ENCODE data around the gene OR10H1. TPM values are rescaled to one million over a fixed set of nuclear protein-coding genes. Genes with fewer than 3 reads are reported as not detected.
"Not testable (repeated sequence)": the region's sequence is repeated elsewhere in the genome, so short reads cannot be mapped to it uniquely, and the experiment has no call there.

OR10H1 gene
- total RNA-seq, 6 donors from 2014 or later = not detected

DNA sequence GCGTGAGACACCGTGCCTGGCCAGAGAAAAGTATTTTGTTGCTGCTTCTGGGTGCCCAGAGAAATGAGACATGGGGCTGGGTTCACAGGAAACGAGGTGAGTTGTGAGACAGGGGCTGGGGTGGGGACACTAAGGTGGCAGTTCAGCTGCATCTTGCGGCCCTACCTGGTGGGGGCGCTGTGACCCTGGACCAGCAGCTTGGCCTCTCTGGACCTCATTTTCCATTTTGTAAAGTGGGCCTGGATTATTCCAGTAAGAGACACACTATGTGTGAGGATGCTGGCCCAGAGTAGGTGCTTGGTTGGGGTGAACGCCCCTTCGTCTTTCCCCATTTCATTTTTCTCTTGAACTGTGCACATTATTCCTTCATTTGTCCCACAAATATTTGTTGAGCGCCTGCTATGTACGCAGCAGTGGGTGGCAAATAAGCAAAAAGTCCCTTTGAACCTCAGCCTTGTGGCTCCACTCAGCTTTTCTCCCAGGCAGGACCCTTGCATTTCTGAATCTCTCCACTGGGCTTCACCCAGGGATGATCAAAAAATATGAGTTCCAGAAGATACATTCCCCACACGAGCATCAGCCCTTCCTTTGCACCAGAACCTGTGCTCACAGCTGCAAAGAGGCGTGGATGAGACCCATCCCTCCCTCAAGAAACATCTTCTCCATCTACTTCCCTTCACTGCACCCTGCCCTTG lies 26.6 kb upstream of the OR10H1 start:
- ATAC-seq (ENCODE audit: low FRiP score in 2 of 2) = no peak
- 67 to 68% methylated on average over 8 to 10 of the region's 11 CpGs for WGBS, 2 donors
- H3K4me3 ChIP-seq = no peak overlapping the region

DNA sequence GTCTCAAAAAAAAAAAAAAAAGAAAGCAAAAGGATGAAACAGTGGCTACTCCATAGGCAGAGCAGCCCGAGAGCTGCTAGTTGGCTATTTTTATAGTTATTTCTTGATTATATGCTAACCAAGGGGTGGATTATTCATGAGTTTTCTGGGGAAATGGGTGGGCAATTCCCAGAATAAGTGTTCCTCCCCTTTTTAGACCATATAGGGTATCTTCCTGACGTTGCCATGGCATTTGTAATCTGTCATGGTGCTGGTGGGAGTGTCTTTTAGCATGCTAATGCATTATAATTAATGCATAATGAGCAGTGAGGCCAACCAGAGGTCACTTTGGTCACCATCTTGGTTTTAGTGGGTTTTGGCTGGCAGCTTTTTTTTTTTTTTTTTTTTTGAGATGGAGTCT lies 25.4 kb upstream of the OR10H1 start:
- DNase-seq (no peak), ATAC-seq (ENCODE audit: low FRiP score in 2 of 2) (no peak)
- Histone ChIP-seq H3K9me3 (no peaks in the 10 kb centered on the region), H3K4me3 (no peak overlapping the region), H3K27ac (no peak overlapping the region), H3K4me1 (peaks cover 5 to 17% (median 7%) of the 10 kb centered on the region in 4 donors), H3K27me3 (no peaks in the 10 kb centered on the region), H3K36me3 (no peaks in the 10 kb centered on the region)
- TF ChIP-seq POLR2A (IDR thresholded peaks at IDR 0.05) = no peak
- no peak for TF ChIP-seq POLR2AphosphoS5 (IDR thresholded peaks at IDR 0.05)
- no peak for TF ChIP-seq EP300 (IDR thresholded peaks at IDR 0.05)
- TF ChIP-seq, protein P1, sequence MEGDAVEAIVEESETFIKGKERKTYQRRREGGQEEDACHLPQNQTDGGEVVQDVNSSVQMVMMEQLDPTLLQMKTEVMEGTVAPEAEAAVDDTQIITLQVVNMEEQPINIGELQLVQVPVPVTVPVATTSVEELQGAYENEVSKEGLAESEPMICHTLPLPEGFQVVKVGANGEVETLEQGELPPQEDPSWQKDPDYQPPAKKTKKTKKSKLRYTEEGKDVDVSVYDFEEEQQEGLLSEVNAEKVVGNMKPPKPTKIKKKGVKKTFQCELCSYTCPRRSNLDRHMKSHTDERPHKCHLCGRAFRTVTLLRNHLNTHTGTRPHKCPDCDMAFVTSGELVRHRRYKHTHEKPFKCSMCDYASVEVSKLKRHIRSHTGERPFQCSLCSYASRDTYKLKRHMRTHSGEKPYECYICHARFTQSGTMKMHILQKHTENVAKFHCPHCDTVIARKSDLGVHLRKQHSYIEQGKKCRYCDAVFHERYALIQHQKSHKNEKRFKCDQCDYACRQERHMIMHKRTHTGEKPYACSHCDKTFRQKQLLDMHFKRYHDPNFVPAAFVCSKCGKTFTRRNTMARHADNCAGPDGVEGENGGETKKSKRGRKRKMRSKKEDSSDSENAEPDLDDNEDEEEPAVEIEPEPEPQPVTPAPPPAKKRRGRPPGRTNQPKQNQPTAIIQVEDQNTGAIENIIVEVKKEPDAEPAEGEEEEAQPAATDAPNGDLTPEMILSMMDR (IDR thresholded peaks at IDR 0.05) = no peak
- 69 to 70% methylated on average over 2 of the region's 2 CpGs for WGBS, 2 donors

More for the DNA sequence above, 26.6 kb upstream of the OR10H1 start:
- Histone ChIP-seq H3K27ac (no peak overlapping the region), H3K27me3 (no peaks in the 10 kb centered on the region), H3K36me3 (no peaks in the 10 kb centered on the region), H3K9me3 (no peaks in the 10 kb centered on the region), H3K4me1 (peaks cover 0 to 15% (median 6%) of the 10 kb centered on the region in 4 donors)
- DNase-seq = no peak
- no peak for TF ChIP-seq POLR2AphosphoS5 (IDR thresholded peaks at IDR 0.05)
- TF ChIP-seq, protein P1 (IDR thresholded peaks at IDR 0.05) = peak in 1 of 6 experiments; percentile 5

DNA sequence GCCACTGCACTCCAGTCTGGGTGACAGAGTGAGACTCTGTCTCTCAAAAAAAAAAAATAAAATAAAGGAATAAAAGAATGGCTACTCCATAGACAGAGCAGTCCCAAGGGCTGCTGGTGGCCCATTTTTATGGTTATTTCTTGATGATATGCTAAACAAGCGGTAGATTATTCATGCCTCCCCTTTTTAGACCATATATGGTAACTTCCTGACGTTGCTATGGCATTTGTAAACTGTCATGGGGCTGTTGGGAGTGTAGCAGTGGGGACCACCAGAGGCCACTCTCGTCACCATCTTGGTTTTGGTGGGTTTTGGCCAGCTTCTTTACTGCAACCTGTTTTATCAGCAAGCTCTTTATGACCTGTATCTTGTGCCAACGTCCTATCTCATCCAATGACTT lies 24.4 kb upstream of the OR10H1 start:
- WGBS, 2 donors = 66 to 79% methylated on average over 4 of the region's 4 CpGs
- not testable (repeated sequence) for H3K27me3 ChIP-seq; H3K9me3 ChIP-seq; H3K36me3 ChIP-seq; DNase-seq; ATAC-seq (ENCODE audit: low FRiP score in 2 of 2); H3K27ac ChIP-seq; H3K4me3 ChIP-seq
- H3K4me1 ChIP-seq = peaks cover 8 to 21% (median 9%) of the 10 kb centered on the region in 4 donors

DNA sequence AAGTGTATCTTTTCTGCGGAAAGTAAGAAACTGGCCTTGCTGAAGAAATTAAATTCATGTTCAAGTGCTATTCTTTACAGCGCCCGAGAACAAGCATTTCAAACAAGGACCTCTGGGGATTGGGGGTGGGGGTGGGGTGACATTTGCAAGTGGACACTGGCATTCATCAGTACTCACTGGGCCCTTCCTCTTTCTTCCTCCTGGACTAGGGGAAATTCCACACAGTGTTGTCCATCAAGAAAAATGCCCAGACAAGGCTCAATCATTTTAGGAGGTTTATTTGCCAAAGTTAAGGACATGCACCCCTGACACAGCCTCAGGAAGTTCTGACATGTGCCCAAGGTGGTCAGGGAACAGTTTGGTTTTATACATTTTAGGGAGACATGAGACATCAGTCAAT lies 22.9 kb upstream of the OR10H1 start:
- DNase-seq (no peak), ATAC-seq (ENCODE audit: low FRiP score in 2 of 2) (no peak)
- H3K4me1 ChIP-seq = peaks cover 8 to 21% (median 9%) of the 10 kb centered on the region in 4 donors
- peak overlapping the region in 1 of 4 donors; percentile 98 for H3K27ac ChIP-seq
- WGBS, 2 donors = 91 to 92% methylated on average over 3 of the region's 3 CpGs
- no peaks in the 10 kb centered on the region for H3K36me3 ChIP-seq
- H3K27me3 ChIP-seq = no peaks in the 10 kb centered on the region
- TF ChIP-seq, protein P1 (IDR thresholded peaks at IDR 0.05) = no peak
- TF ChIP-seq EP300 (IDR thresholded peaks at IDR 0.05) (no peak), POLR2AphosphoS5 (IDR thresholded peaks at IDR 0.05) (no peak), POLR2A (IDR thresholded peaks at IDR 0.05) (no peak)
- no peak overlapping the region for H3K4me3 ChIP-seq
- H3K9me3 ChIP-seq = no peaks in the 10 kb centered on the region

DNA sequence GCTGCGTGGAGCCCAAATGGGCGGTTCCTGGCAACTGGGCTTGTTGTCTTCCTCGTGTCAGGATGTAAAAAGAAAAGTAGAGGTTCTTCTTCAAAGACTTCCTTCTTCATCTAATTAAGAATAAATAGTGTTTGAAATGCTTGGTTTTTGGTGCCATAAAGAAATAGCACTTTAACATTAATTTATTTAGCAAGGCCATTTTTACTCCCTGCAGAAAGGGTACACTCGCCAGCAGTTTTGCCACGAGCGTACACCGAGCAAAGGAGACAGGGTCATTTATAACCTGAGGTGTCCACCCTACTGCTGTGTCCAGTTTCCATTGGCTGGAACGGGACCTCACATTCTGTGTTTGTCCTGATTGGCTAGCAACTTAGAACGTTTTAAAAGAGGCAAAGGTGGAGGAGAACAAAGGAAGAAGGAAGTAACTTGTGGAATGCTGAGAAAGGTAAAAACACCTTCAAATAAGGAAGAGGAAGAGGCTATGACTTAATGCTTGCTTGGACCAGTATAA lies 21.8 kb upstream of the OR10H1 start:
- DNase-seq = no peak

More for the DNA sequence above, 21.8 kb upstream of the OR10H1 start:
- Histone ChIP-seq H3K4me3 (peak overlapping the region in 3 of 4 donors; percentile 60 to 74 (median 61)), H3K27me3 (no peaks in the 10 kb centered on the region), H3K9me3 (no peaks in the 10 kb centered on the region), H3K4me1 (peaks cover 8 to 16% (median 9%) of the 10 kb centered on the region in 4 donors), H3K27ac (peak overlapping the region; percentile 96 to 99 (median 98)), H3K36me3 (no peaks in the 10 kb centered on the region)
- TF ChIP-seq POLR2AphosphoS5 (IDR thresholded peaks at IDR 0.05) (no peak), POLR2A (IDR thresholded peaks at IDR 0.05) (no peak), EP300 (IDR thresholded peaks at IDR 0.05) (peak in 1 of 4 donors; percentile 2)
- TF ChIP-seq, protein P1 (IDR thresholded peaks at IDR 0.05) = no peak
- 0 to 2% methylated on average over 9 of the region's 9 CpGs for WGBS, 2 donors
- peak; percentile 47 to 68 for ATAC-seq (ENCODE audit: low FRiP score in 2 of 2)
